A549 (cell line): ENCODE data around the gene MED27. TPM values are rescaled to one million over a fixed set of nuclear protein-coding genes. Genes with fewer than 3 reads are reported as not detected.

Experiments
- ATAC-seq, 2 experiments: fragments of 200-7000 bp in 1 of 2; fragments of >200 bp in 1 of 2; cut with Nextera tagmentation in 1 of 2; cut with Tn5 transposase in 1 of 2; 3 replicates each; pipeline versions ENCODE4 v1.8.0 to v1.9.1; 2018 to 2020; ENCODE audit warnings: mild to moderate bottlenecking in 1 of 2, moderate library complexity in 1 of 2
- CTCF ChIA-PET: fragments of 300-600 bp; sonication (Branson Sonifier 250); formaldehyde crosslinking; extraction: SDS; loops from one replicate; lab custom pipeline; 2021; ENCODE audit warnings: antibody characterized with exemption, inconsistent platforms; lab: Yijun Ruan, JAX
- POLR2A ChIA-PET: fragments of 350-600 bp; formaldehyde crosslinking; extraction: SDS; loops from one replicate; lab custom pipeline; 2021; ENCODE audit warnings: antibody characterized with exemption, inconsistent platforms; lab: Yijun Ruan, JAX
- DNase-seq, 2 experiments: peaks; one replicate each; pipeline versions ENCODE4 v3.0.0 to v3.0.0-alpha.2; 2011 to 2016; ENCODE audit warnings: low read depth in 1 of 2, low spot score in 1 of 2
- FAIRE-seq: peaks from 2 replicates; lab custom pipeline; 2011; peaks lifted over from hg19 to GRCh38; lab: Jason Lieb, UNC
- H3K27ac ChIP-seq, 2 experiments: fragments of >200 bp; sonication (Bioruptor Twin); formaldehyde crosslinking; 3 replicates each; pipeline ENCODE4 v1.5.1; 2016 to 2017
- H3K4me1 ChIP-seq: fragments of >200 bp; sonication (Bioruptor Twin); formaldehyde crosslinking; 3 replicates; pipeline ENCODE4 v1.6.1; 2016
- H3K4me2 ChIP-seq: fragments of >200 bp; sonication (Bioruptor Twin); formaldehyde crosslinking; 3 replicates; pipeline ENCODE4 v1.6.1; 2016
- H3K4me3 ChIP-seq: fragments of >200 bp; sonication (Bioruptor Twin); formaldehyde crosslinking; 3 replicates; pipeline ENCODE4 v1.5.1; 2016
- H3K9me3 ChIP-seq: fragments of >200 bp; sonication (Bioruptor Twin); formaldehyde crosslinking; 3 replicates; pipeline ENCODE4 v1.6.1; 2016
- ATOH8 ChIP-seq: fragments of 250-450 bp; sonication (Bioruptor Pico); IDR thresholded peaks from 2 replicates; pipeline ENCODE4 v1.5.0; 2020; ENCODE audit warnings: low read depth, mild to moderate bottlenecking, moderate library complexity
- BCL3 ChIP-seq: fragments of >200 bp; sonication (Bioruptor Twin); formaldehyde crosslinking; IDR thresholded peaks from 3 replicates; pipeline ENCODE4 v1.6.1; 2016
- CEBPB ChIP-seq, 2 experiments: fragments of >200 bp in 1 of 2; sonication (Bioruptor Twin) in 1 of 2; formaldehyde crosslinking in 1 of 2; IDR thresholded peaks; 2 replicates each; pipeline ENCODE4 v1.6.1; 2012 to 2016
- CHD4 ChIP-seq: fragments of 200-600 bp; sonication (generic); IDR thresholded peaks from 2 replicates; pipeline ENCODE4 v1.6.1; 2016; ENCODE audit warnings: antibody characterized with exemption, mild to moderate bottlenecking, borderline replicate concordance
- CTCF ChIP-seq: fragments of >200 bp; sonication (Bioruptor Twin); formaldehyde crosslinking; IDR thresholded peaks from 3 replicates; pipeline ENCODE4 v1.5.1; 2016
- E2F6 ChIP-seq: IDR thresholded peaks from 2 replicates; pipeline ENCODE4 v1.6.1; 2012; ENCODE audit warnings: low read depth, borderline replicate concordance
- ELK1 ChIP-seq: fragments of 150-350 bp; IDR thresholded peaks from 2 replicates; pipeline ENCODE4 v1.6.1; 2014; ENCODE audit warnings: low read depth, mild to moderate bottlenecking, low read length
- FOSL2 ChIP-seq, 2 experiments: fragments of 450-650 bp in 1 of 2; fragments of >200 bp in 1 of 2; sonication (Bioruptor Twin) in 1 of 2; formaldehyde crosslinking; IDR thresholded peaks; 2 replicates each; pipeline versions ENCODE4 v1.5.0 to v1.6.1; 2016 to 2020; ENCODE audit warnings: mild to moderate bottlenecking in 1 of 2, moderate library complexity in 1 of 2
- FOXS1 ChIP-seq: fragments of 250-450 bp; sonication (Bioruptor Pico); IDR thresholded peaks from 2 replicates; pipeline ENCODE4 v1.5.0; 2020; ENCODE audit warnings: mild to moderate bottlenecking, moderate library complexity
- HDAC2 ChIP-seq: fragments of 200-600 bp; sonication (generic); IDR thresholded peaks from 2 replicates; pipeline ENCODE4 v1.6.1; 2016
- HMGXB4 ChIP-seq: fragments of 250-450 bp; sonication (Bioruptor Pico); IDR thresholded peaks from 2 replicates; pipeline ENCODE4 v1.5.0; 2021; ENCODE audit warnings: mild to moderate bottlenecking, moderate library complexity, borderline replicate concordance
- HOXA7 ChIP-seq: fragments of 250-450 bp; sonication (Bioruptor Pico); IDR thresholded peaks from 2 replicates; pipeline ENCODE4 v1.5.0; 2020; ENCODE audit warnings: mild to moderate bottlenecking, moderate library complexity
- JUN ChIP-seq, 2 experiments: fragments of >200 bp; sonication (Bioruptor Twin); formaldehyde crosslinking; IDR thresholded peaks; 2 replicates in 1 of 2; 3 replicates in 1 of 2; pipeline ENCODE4 v1.6.1; 2016 to 2017
- KDM5A ChIP-seq: fragments of 200-600 bp; sonication (generic); IDR thresholded peaks from 2 replicates; pipeline ENCODE4 v1.6.1; 2016; ENCODE audit warnings: antibody characterized with exemption, mild to moderate bottlenecking
- MYC ChIP-seq: IDR thresholded peaks from 2 replicates; pipeline ENCODE4 v1.6.1; 2012; ENCODE audit warnings: mild to moderate bottlenecking, inconsistent platforms, low read length, improper control_type of control experiment, borderline replicate concordance
- NPAS2 ChIP-seq: fragments of 250-450 bp; sonication (Bioruptor Pico); IDR thresholded peaks from 2 replicates; pipeline ENCODE4 v1.8.0; 2022; ENCODE audit warnings: mild to moderate bottlenecking, moderate library complexity, borderline replicate concordance
- NR3C1 ChIP-seq: fragments of >200 bp; sonication (Bioruptor Twin); formaldehyde crosslinking; IDR thresholded peaks from 3 replicates; pipeline ENCODE4 v1.6.1; 2017
- PBX3 ChIP-seq: IDR thresholded peaks from 2 replicates; pipeline ENCODE4 v1.6.1; 2012
- POLR2A ChIP-seq: IDR thresholded peaks from 2 replicates; pipeline ENCODE4 v1.6.1; 2012; ENCODE audit warnings: mild to moderate bottlenecking, low read length
- RAD21 ChIP-seq, 2 experiments: fragments of >200 bp in 1 of 2; sonication (Bioruptor Twin) in 1 of 2; formaldehyde crosslinking in 1 of 2; IDR thresholded peaks in 1 of 2; conservative IDR thresholded peaks in 1 of 2; 2 replicates in 1 of 2; 3 replicates in 1 of 2; pipeline ENCODE4 v1.6.1; 2012 to 2018; ENCODE audit warnings: inconsistent platforms in 1 of 2
- RCOR1 ChIP-seq: fragments of 150-350 bp; IDR thresholded peaks from 2 replicates; pipeline ENCODE4 v1.6.1; 2014; ENCODE audit warnings: antibody characterized with exemption, low read length, low read depth
- RFX5 ChIP-seq: fragments of 450-650 bp; IDR thresholded peaks from 2 replicates; pipeline ENCODE4 v1.7.1; 2014; ENCODE audit warnings: antibody characterized with exemption, mild to moderate bottlenecking, moderate library complexity
- TFCP2L1 ChIP-seq: fragments of 250-450 bp; sonication (Bioruptor Pico); IDR thresholded peaks from 2 replicates; pipeline ENCODE4 v1.5.0; 2021; ENCODE audit warnings: mild to moderate bottlenecking
- TP53 ChIP-seq: fragments of 250-450 bp; sonication (Bioruptor Pico); IDR thresholded peaks from 2 replicates; pipeline ENCODE4 v1.5.0; 2021; ENCODE audit warnings: mild to moderate bottlenecking, moderate library complexity
- USF2 ChIP-seq: fragments of 450-650 bp; IDR thresholded peaks from 2 replicates; pipeline ENCODE4 v1.6.1; 2014; ENCODE audit warnings: antibody characterized with exemption
- ZNF302 ChIP-seq: fragments of 250-450 bp; sonication (Bioruptor Pico); IDR thresholded peaks from 2 replicates; pipeline ENCODE4 v1.9.0; 2021; ENCODE audit warnings: inconsistent platforms, mild to moderate bottlenecking, moderate library complexity
- ZSCAN20 ChIP-seq: fragments of 250-450 bp; sonication (Bioruptor Pico); IDR thresholded peaks from 2 replicates; pipeline ENCODE4 v1.8.0; 2022; ENCODE audit warnings: mild to moderate bottlenecking, moderate library complexity
- WGBS: methylation state at CpG from one replicate; pipeline ENCODE4 v1.1.6; 2017; ENCODE audit errors: missing lambda C conversion rate; 5-methylcytosine and 5-hydroxymethylcytosine counted together
- polyA plus RNA-seq, 4 experiments: library from polyadenylated mRNA; depleted of rRNA in 3 of 4; stranded (reverse); fragments of >200 nt; fragmentation: RNase III in 1 of 4; extraction: RNeasy Plus Mini Kit Qiagen cat#74134 plus additional on column Dnase treatment in 1 of 4; gene quantifications; 2 replicates in 3 of 4; 3 replicates in 1 of 4; pipeline ENCODE4 v1.2.3, GENCODE V29; 2011 to 2017

The MED27 gene
- polyA plus RNA-seq, 2 of the 4 experiments (the other 2 are of a cell fraction) = 24.2 to 37.8 TPM

- Histone ChIP-seq H3K4me1 (no peaks in the 10 kb centered on the region), H3K27ac (no peak overlapping the region), H3K4me2 (no peak overlapping the region), H3K9me3 (no peaks in the 10 kb centered on the region), H3K4me3 (no peak overlapping the region)
- no peak for FAIRE-seq
- ChIA-PET POLR2A (no interaction called here), CTCF (no interaction called here)
- no peak for DNase-seq
- ATAC-seq = no peak
- TF ChIP-seq RCOR1 (no peak), BCL3 (no peak), MYC (no peak), HOXA7 (CRISPR knock-in tag) (no peak), CHD4 (no peak), HMGXB4 (no peak), JUN (IDR thresholded peaks at IDR 0.05) (no peak), ELK1 (no peak), TFCP2L1 (CRISPR knock-in tag) (no peak), POLR2A (no peak), ZNF302 (CRISPR knock-in tag) (no peak), NPAS2 (CRISPR knock-in tag) (no peak), CTCF (no peak), RAD21 (conservative IDR thresholded peaks at IDR 0.05 in 1 of 2, IDR thresholded peaks at IDR 0.05 in 1 of 2) (no peak), CEBPB (IDR thresholded peaks at IDR 0.05) (no peak), HDAC2 (no peak), USF2 (no peak), NR3C1 (no peak), E2F6 (no peak)
- WGBS = 69% methylated on average over 7 of the region's 7 CpGs
Observed at GRCh38 chr9:131851414-131851813, 228.3 kb downstream of the MED27 start.

GRCh38 chr9:131849391-131849790 is 230.3 kb downstream of the MED27 start:
- DNase-seq = no peak
- no peak overlapping the region for H3K4me2 ChIP-seq
- H3K4me1 ChIP-seq = no peaks in the 10 kb centered on the region
- no peak for ATAC-seq
- no peak for FAIRE-seq
- ChIA-PET CTCF (interaction anchor here (1.5 kb wide), 1 partner anchor 58 kb away, joined by 6 read pairs; no protein-coding TSS in a partner anchor), POLR2A (no interaction called here)
- 90% methylated on average over 18 of the region's 18 CpGs for WGBS
- no peaks in the 10 kb centered on the region for H3K9me3 ChIP-seq
- no peak overlapping the region for H3K4me3 ChIP-seq
- H3K27ac ChIP-seq = no peak overlapping the region
- no peak for TF ChIP-seq USF2
- TF ChIP-seq TP53 (CRISPR knock-in tag) = no peak
- no peak for TF ChIP-seq ZSCAN20 (CRISPR knock-in tag)
- no peak for TF ChIP-seq FOSL2 (IDR thresholded peaks at IDR 0.05)
- TF ChIP-seq FOSL2 (CRISPR knock-in tag; IDR thresholded peaks at IDR 0.05) = no peak
- no peak for TF ChIP-seq KDM5A
- TF ChIP-seq RFX5 = no peak
- TF ChIP-seq ATOH8 (CRISPR knock-in tag) = no peak
- TF ChIP-seq FOXS1 (CRISPR knock-in tag) = no peak
- TF ChIP-seq CEBPB (IDR thresholded peaks at IDR 0.05) = no peak
- TF ChIP-seq PBX3 = no peak
